ENCODE data around the gene ALX3.

Gene ALX3

DNA sequence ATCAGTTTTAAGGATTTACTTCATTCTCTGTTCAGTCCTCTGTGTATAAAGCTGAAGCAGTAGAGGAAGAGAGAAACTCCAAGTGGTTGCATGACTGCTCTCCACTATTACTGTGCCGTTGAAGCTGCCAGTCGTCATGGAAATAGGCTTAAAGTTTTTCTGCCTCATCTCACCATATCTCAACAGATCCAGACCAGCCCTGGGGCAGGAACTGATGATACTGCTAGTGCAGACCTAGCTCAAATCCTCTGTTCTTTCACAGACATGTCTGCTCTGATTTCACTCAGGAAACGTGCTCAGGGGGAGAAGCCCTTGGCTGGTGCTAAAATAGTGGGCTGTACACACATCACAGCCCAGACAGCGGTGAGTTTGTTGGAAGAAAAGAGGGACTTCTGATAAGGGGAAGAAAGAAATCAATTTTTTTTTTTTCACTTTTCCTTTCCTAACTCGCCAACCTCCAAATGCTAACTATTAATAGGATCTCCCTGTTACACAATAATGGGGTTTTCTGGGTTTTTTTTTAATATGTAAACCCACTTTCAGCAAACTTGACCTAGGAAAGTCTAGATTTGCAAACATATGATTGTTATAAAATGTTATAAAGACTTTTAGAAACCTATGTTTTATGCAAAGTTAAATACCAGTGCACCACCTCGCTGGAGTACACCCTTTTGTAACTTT lies 58.2 kb downstream of the ALX3 start:
- TF ChIP-seq, protein P1, sequence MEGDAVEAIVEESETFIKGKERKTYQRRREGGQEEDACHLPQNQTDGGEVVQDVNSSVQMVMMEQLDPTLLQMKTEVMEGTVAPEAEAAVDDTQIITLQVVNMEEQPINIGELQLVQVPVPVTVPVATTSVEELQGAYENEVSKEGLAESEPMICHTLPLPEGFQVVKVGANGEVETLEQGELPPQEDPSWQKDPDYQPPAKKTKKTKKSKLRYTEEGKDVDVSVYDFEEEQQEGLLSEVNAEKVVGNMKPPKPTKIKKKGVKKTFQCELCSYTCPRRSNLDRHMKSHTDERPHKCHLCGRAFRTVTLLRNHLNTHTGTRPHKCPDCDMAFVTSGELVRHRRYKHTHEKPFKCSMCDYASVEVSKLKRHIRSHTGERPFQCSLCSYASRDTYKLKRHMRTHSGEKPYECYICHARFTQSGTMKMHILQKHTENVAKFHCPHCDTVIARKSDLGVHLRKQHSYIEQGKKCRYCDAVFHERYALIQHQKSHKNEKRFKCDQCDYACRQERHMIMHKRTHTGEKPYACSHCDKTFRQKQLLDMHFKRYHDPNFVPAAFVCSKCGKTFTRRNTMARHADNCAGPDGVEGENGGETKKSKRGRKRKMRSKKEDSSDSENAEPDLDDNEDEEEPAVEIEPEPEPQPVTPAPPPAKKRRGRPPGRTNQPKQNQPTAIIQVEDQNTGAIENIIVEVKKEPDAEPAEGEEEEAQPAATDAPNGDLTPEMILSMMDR (IDR thresholded peaks at IDR 0.05): no peak
- Histone ChIP-seq H3K4me3 (ENCODE audit: low read depth in 1 of 2, low read length in 1 of 2) (no peak overlapping the region), H3K27ac (no peak overlapping the region), H3K36me3 (peaks cover 84% of the 10 kb centered on the region), H3K9me3 (no peaks in the 10 kb centered on the region), H3K27me3 (no peaks in the 10 kb centered on the region), H3K4me1 (ENCODE audit: control insufficient read depth in 1 of 2, insufficient read depth in 1 of 2, low read depth in 1 of 2, low read length in 1 of 2) (no peaks in the 10 kb centered on the region)

DNA sequence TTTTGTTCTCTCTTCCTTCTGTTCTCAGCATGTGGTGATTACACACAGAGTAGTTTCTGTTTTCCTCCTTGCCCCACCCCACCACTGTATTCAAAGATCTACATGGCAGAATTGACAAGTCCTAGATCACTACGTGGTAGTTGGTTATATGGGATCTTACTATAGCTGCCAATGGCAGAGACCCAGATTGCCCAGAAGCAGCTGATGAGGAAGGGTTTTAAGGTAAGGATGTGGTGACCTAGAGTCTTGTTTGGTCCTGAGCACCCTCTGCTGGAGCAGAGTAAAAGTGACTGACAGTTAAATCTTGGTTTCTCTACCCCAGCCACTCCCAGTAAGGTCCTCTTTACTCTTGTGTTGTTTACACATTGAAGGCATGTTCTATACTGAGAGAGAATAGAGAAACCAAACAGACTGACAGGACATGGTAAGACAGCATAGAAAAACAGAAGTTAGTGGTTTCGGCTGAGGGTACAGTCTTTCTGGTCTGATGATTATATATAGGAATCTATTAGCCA lies 58.9 kb downstream of the ALX3 start:
- H3K36me3 ChIP-seq: peaks cover 77% of the 10 kb centered on the region
- H3K27me3 ChIP-seq: no peaks in the 10 kb centered on the region
- TF ChIP-seq, protein P1 (IDR thresholded peaks at IDR 0.05): no peak
- H3K4me3 ChIP-seq (ENCODE audit: low read depth in 1 of 2, low read length in 1 of 2): no peak overlapping the region
- no peaks in the 10 kb centered on the region for H3K9me3 ChIP-seq
- no peaks in the 10 kb centered on the region for H3K4me1 ChIP-seq (ENCODE audit: control insufficient read depth in 1 of 2, insufficient read depth in 1 of 2, low read depth in 1 of 2, low read length in 1 of 2)
- H3K27ac ChIP-seq: no peak overlapping the region
